Gastrocnemius medialis (tissue), 4 donors: ENCODE results near the gene ZNF503.
"Not testable (repeated sequence)": the region's sequence is repeated elsewhere in the genome, so short reads cannot be mapped to it uniquely, and the experiment has no call there.

Source experiments
- POLR2A ChIP-seq, 2 donors: fragments of 450-650 bp; IDR thresholded peaks; one replicate each; pipeline ENCODE4 v1.6.1; 2017; ENCODE audit warnings: antibody characterized with exemption in 2 of 2, mild to moderate bottlenecking in 2 of 2, moderate library complexity in 2 of 2
- TF ChIP-seq, protein P1 (sequence below), 5 experiments: fragments of 450-650 bp in 3 of 5; fragments of 200-600 bp in 2 of 5; sonication (generic) in 2 of 5; IDR thresholded peaks in 4 of 5; conservative IDR thresholded peaks in 1 of 5; 1 replicate in 4 of 5; 2 replicates in 1 of 5; pipeline ENCODE4 v1.5.1; 2016 to 2019; ENCODE audit warnings: antibody characterized with exemption in 5 of 5, mild to moderate bottlenecking in 3 of 5, moderate library complexity in 3 of 5

DNA sequence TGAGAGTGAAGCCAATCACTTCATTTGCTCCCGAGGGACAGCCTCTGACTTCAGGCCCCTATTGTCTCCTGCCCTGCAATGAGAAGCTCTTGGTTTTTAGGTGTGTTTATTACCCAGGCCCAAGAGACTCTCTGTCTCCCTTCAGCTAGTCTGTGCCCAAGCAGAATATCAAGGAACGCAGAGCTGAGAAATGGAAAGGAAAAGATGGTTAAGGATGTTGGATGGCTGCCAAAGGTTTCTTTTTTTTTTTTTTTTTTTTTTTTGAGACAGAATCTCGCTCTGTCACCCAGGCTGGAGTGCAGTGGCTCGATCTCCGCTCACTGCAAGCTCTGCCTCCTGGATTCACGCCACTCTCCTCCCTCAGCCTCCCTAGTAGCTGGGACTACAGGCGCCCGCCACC is 41.7 kb downstream of the ZNF503 start:
- TF ChIP-seq, protein P1, sequence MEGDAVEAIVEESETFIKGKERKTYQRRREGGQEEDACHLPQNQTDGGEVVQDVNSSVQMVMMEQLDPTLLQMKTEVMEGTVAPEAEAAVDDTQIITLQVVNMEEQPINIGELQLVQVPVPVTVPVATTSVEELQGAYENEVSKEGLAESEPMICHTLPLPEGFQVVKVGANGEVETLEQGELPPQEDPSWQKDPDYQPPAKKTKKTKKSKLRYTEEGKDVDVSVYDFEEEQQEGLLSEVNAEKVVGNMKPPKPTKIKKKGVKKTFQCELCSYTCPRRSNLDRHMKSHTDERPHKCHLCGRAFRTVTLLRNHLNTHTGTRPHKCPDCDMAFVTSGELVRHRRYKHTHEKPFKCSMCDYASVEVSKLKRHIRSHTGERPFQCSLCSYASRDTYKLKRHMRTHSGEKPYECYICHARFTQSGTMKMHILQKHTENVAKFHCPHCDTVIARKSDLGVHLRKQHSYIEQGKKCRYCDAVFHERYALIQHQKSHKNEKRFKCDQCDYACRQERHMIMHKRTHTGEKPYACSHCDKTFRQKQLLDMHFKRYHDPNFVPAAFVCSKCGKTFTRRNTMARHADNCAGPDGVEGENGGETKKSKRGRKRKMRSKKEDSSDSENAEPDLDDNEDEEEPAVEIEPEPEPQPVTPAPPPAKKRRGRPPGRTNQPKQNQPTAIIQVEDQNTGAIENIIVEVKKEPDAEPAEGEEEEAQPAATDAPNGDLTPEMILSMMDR (IDR thresholded peaks at IDR 0.05 in 4 of 5, conservative IDR thresholded peaks at IDR 0.05 in 1 of 5), result not testable (repeated sequence)
- not testable (repeated sequence) for TF ChIP-seq POLR2A (IDR thresholded peaks at IDR 0.05)
